GM18502 (cell line): ENCODE data around the gene MYO9B.
"Not testable (repeated sequence)": the region's sequence is repeated elsewhere in the genome, so short reads cannot be mapped to it uniquely, and the experiment has no call there.

Experiments used
- ATAC-seq: cut with Tn5 transposase; IDR thresholded peaks from one replicate; pipeline ENCODE4 v1.9.1; 2021; ENCODE audit warnings: mild to moderate bottlenecking; ENCODE audit not compliant: unreplicated experiment, poor library complexity

Gene MYO9B

DNA sequence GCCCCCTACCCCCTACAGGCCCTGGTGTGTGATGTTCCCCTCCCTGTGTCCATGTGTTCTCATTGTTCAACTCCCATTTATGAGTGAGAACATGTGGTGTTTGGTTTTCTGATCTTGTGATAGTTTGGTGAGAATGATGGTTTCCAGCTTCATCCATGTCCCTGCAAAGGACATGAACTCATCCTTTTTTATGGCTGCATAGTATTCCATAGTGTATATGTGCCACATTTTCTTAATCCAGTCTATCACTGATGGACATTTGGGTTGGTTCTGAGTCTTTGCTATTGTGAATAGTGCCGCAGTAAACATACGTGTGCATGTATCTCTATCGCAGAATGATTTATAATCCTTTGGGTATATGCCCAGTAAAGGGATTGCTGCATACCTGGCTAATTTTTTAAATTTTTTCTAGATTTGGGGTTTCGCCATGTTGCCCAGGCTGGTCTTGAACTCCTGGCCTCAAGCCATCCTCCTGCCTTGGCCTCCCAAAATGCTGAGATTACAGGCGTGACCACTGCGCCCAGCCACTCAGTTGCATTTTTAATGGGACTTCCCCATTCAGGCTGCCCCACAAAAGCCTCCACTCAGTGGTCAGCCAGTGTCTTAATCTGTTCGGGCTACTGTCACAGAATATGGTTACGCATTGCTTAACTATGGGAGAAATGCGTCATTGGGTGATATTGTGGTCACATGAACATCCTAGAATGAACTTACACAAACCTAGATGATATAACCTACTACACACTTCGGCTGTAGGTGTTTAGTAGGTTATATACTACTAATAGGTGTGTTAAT, 62.7 kb downstream of the MYO9B start:
- not testable (repeated sequence) for ATAC-seq

DNA sequence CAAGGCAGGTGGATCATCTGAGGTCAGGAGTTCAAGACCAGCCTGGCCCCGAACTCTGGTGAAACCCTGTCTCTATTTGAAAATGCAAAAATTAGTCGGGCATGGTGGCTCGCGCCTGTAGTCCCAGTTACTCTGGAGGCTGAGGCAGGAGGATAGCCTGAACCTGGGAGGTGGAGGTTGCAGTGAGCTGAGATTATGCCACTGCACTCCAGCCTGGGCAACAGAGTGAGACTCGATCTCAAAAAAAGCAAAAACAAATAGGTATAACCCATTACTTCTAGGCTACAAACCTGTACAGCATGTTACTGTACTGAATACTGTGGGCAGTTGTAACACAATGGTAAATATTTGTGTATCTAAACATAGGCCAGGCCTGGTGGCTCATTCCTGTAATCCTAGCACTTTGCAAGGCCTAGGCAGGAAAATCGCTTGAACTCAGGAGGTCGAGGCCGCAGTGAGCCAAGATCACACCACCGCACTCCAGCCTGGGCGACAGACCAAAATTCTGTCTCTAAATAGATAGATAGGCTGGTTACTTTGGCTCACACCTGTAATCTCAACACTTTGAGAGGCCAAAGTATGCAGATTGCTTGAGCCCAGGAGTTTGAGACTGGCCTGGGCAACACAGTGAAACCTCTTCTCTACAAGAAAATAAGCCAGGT, 63.5 kb downstream of the MYO9B start:
- ATAC-seq: no peak

DNA sequence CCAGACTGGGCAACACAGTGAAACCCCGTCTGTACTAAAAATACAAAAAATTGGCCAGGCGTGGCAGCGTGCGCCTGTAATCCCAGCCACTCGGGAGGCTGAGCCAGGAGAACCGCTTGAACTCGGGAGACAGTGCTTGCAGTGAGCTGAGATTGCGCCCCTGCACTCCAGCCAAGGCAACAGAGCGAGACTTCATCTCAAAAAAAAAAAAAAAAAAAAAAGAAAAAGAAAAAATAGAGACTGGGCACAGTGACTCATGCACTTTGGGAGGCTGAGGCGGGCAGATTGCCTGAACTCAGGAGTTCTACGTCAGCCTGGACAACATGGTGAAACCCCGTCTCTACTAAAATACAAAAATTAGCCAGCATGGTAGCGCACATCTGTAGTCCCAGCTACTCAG, 69.2 kb downstream of the MYO9B start:
- ATAC-seq: not testable (repeated sequence)

DNA sequence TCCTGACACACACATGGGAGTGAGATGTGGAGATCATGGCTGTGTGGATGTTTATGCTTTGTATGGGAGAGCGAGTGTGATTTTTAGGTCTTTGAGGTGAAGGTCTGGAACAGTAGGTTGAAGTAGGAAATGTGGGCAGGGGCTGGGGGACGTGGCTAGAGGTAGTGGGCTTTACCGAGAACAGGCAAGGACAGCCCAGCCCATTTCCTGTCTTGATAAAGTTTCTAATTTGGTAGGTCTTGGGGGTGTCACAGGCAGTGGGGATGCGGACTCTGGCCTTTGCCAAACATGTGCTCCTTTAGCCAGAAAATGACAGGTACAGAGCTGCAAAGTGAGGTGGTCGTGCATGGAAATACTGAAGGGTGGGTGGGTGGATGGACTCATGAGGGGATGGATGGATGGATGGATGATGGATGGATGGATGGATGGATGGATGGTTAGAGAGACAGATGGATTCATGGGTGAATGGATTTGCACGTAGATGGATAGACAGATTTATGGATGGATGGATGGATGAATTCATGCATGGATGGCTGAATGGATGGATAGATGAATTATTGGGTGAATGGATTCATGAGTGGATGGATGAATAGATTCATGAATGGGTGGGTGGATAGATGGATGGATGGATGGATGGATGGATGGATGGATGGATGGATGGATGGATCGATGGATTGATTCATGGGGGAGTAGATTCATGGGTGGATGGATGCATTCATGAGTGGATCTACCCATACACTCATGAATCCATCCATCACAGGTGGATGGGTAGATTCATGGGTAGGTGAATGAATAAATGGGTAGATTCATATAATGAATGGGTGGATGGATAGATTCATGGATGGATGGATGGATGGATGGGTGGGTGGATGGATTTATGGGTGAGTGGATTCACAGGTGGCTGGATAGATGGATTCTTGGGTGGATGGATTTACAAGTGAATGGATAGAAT, 70.2 kb downstream of the MYO9B start:
- ATAC-seq: no peak

DNA sequence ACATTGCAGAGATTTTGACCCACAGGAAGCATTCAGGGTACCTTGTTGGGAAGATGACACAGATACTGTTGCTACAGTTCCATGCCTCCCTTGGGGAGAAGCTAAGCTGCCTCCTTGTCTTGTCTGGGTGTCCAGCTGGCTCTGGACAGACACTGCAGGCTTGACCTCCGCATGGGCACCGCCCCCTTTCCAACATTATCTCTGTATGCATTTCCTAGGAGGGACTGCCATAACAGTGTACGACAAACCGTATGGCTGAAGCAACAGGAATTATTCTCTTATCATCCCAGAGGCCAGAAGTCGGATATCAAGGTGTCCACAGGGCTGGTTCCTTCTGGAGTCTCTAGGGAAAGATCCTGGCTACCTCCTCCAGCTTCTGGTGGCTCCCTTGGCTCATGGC, 72.6 kb downstream of the MYO9B start:
- ATAC-seq: no peak

DNA sequence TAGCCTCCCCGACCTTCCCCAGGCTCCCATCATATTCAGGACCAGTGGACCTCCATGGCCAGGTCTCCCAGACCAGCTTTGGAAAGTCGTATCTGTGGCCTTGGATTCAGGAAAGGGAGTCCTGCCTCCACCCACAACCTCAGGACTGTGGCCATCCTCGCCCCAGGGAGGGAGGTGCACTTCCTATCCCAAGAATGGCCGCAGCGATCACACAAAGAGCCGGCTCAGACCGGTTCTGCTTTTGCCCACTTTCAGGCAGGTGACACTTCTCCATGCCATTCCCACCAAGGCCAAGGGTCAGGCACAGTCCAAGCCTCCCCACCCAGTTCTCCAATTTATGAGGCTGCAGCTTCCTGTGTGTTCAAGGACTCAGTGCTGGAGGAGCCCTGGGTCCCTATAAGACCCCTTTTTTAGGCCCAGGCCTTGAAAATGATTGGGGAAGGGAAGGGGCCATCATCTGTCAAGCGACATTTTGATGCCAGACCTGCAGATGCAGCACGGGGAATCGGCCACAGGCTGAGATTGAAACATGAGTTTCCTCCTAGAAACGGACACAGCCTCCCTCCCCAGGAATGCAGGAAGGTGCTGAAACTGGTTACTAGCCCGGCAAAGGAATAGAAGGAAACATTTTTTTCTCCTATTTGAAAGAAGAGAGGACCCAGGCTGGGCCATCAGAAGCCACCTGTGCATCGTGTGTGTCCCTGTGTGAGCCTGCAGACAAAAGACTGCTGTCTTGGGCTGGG, 74.0 kb downstream of the MYO9B start:
- ATAC-seq: no peak

DNA sequence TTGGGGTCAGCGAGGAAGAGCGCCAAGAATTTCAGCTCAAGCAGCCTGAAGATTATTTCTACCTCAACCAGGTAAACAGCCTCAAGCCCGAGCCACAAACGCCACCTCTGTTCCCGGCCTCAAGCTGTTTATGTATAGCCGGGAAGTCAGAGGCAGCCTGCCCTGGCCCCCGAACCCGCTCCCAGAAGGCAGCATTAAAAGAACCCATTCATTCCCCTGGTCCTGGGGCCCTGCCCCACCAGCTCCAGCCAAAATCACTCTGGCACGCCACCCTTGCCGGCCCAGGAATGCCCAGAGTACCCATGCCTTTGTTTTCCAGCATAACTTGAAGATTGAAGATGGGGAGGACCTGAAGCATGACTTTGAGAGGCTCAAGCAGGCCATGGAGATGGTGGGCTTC, 78.4 kb downstream of the MYO9B start:
- no peak for ATAC-seq

DNA sequence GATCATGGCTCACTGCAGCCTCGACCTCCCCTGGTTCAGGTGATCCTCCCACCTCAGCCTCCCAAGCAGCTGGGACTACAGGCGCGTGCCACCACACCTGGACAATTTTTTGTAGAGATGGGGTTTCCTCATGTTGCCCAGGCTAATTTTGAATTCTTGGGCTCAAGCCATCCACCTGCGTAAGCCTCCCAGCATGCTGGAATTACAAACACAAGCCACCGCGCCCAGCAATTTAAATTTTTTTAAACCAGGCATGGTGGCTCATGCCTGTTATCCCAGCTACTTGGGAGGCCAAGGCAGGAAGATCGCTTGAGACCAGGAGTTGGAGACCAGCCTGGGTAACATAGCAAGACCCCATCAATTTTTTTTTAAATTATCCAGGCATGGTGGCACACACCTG, 79.7 kb downstream of the MYO9B start:
- ATAC-seq: no peak

DNA sequence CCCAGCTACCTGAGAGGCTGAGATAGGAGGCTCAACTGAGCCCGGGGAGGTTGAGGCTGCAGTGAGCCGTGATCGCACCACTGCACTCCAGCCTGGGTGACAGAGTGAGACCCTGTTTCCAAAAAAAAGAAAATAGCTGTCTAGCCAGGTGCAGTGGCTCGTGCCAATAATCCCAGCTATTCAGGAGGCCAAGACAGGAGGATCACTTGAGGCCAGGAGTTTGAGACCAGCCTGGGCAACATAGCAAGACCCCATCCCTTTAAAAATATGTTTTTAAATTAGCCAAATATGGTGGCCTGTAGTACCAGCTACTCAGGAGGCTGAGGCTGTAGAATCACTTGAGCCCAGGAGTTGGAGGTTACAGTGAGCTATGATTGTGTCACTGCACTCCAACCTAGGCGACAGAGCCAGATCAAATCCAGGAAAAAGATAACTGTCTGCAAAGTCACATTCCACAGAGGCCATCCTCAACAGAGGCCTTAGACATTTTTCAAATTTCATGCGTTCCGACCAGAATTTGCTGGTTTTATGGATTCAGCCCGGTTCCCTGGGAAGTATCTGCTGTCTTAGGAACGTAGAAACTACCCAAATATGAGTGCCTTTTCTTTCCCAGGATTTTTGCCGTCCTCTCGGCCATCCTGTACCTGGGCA, 80.8 kb downstream of the MYO9B start:
- no peak for ATAC-seq

DNA sequence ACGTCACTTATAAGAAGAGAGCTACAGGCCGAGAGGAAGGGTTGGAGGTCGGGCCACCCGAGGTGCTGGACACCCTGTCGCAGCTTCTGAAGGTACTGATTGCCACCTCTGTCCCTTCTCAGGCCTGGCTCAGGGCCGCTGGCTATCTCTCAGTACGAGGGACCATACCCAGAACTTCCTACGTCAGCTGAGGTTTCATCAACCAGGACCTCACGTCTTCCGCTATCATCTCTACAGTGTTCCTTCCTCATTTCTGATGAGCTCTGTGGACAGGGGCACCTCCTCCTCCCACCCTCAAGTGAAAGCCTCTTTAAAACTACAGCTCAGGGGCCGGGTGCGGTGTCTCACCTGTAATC, 81.3 kb downstream of the MYO9B start:
- no peak for ATAC-seq

DNA sequence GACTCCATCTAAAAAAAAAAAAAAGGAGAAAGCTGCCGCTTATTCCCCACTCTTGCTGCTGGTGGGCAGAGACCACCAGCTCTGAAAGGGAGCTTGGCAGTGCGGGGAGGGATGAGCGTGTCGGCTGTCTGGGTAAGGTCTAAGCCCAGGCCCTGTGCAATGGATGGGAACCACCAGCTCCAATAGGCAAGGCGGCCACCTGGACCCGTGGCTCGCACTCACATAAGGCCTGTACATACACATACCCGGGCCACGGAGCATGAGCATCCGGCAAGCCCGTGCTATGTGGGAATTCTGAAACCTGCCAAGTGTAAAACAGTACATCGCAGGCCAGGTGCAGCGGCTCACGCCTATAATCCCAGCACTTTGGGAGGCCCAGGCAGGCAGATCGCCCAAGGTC, 83.0 kb downstream of the MYO9B start:
- ATAC-seq: no peak

DNA sequence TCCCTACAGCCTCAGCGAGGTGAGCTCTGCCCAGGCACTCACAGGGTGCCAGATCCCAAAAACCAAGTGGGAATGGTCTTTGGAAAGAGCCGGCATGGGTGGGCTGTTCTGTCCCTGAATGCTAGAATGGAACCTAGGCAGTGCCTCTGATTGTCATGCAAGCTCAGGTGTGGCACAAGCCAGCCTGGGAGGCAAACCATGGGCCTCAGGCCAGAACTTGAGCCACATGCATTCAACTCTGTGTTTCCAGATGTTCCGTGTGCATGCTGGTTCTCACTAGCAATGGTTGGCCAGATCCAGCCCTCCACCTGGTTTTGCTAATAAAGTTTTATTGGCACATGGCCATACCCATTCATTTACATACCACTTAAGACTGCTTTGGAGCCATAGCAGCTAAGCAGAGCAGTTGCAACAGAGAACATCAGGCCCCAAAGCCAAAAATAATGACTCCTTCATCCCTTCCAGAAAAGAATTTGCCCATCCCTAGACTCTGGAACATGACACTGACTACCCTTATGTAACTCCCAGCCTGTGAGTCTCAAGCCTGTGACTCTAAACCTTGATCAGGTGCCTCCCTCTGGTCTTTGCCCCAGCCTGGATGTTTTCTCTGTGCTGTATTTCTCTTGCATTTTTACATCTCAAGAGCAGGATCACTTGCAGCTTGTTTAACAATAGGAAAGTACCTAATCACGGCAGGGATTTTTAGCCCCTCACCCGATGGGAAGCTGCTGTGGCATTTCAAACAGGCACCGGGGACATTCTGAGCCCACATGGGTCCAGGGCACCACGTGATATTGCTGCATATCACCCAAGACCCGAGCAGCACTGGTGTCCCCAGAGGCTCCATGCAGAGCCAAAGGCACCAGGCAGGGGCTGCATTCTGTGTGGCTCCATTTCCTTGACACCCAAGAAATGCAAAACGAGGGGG, 84.2 kb downstream of the MYO9B start:
- no peak for ATAC-seq

DNA sequence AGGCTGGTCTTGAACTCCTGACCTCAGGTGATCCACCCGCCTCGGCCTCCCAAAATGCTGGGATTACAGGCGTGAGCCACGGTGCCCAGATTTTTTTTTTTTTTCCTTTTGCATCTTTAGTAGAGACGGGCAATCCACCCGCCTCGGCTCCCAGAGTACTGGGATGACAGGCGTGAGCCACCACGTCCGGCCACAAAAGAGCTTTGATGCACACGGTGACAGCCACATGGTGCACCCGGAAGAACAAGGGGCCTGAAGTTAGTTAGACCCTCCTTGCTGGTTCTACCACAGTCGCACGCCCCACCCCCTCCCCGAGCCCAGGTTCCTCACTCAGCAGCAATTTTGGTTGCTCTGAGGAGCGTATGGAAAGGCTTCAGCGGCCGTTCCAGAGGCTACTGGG, 85.3 kb downstream of the MYO9B start:
- ATAC-seq: no peak

DNA sequence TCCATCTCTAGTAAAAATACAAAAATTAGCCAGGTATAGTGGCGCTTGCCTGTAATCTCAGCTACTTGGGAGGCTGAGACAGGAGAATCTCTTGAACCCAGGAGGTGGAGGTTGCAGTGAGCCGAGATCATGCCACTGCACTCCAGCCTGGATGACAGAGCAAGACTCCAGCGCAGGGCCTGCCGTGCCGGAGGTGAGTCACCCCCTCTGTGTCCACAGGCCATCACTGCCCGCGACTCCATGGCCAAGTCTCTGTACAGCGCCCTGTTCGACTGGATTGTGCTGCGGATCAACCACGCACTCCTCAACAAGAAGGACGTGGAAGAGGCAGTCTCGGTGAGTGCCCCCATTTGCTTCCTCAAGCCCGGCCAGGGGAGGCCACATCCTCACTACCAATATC, 86.6 kb downstream of the MYO9B start:
- not testable (repeated sequence) for ATAC-seq

DNA sequence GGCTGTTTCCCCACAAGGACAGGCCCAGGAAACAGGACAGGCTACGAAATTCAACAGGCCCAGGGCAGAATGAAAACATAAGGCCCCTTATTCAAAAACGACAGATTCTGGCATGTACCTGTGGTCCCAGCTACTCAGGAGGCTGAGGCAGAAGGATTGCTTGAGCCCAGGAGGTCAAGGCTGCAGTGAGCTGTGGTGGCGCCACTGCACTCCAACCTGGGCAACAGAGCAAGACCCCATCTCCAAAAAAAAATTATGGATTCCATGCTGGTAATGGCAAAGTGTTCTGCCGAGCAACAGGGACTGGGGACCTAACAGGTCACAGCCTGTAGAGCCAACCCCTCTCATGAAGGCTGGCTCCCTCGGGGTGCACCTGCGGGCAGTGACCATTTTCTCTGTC, 87.0 kb downstream of the MYO9B start:
- no peak for ATAC-seq

DNA sequence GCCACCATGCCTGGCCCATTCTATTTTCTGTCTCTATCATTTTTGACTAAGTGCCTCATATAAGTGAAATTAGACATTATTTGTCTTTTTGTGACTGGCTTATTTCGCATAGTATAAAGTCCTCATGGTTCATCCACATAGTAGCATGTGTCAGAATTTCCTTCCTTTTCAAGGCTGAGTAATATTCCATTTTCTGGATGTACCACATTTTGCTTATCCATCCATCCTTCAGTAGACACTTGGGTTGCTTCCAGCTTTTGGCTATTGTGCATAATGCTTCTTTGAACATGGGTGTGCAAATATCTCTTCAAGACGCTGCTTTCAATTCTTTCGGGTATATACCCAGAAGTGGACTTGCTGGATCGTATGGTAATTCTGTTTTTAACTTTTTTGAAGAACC, 88.1 kb downstream of the MYO9B start:
- no peak for ATAC-seq

DNA sequence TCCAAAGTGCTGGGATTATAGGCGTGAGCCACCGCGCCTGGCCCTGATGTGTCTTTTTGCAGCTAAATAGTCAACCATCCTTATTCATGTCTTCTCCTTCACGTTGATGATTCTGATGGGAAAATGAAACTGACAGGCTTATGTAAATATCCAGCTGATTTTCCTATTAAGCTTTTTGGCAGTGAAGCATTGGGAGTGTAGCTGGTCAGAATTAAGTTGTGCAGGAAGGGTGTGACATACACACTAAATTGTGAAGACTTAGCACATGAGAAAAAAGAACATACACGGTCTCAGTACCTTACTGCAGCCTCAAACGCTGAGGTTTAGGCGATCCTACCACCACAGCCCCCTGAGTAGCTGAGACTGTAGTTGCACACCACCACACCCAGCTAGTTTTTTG, 89.1 kb downstream of the MYO9B start:
- no peak for ATAC-seq

DNA sequence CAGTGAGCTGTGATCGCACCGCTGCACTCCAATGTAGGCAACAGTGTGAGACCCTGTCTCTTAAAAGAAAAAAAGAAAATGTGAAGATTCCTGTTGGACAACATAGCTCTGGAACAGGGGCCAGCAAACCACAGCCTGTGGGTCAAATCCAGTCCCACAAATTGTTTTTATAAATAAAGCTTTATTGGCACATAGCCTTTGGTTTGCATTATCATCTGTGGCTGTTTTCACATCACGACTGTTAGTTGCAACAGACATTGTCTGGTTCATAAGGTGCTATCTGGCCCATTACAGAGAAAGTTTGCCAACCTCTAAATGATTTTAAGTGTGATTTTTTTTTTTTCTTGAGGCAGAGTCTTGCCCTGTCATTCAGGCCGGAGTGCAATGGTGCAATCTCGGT, 90.1 kb downstream of the MYO9B start:
- no peak for ATAC-seq
